Omental fat pad (tissue), 4 donors: ENCODE data around the gene RNF5. TPM values are rescaled to one million over a fixed set of nuclear protein-coding genes. Genes with fewer than 3 reads are reported as not detected.

ENCODE experiments used
- ATAC-seq: fragments of 150-250 bp; one replicate; pipeline ENCODE4 v1.9.1; 2016; ENCODE audit warnings: mild to moderate bottlenecking, moderate library complexity; ENCODE audit not compliant: low FRiP score
- DNase-seq: peaks from one replicate; pipeline ENCODE4 v3.0.0-alpha.2; 2019; ENCODE audit warnings: low spot score
- total RNA-seq, 4 donors: library from RNA; depleted of rRNA; stranded (reverse); fragments of >200 nt; gene quantifications; one replicate each; pipeline ENCODE4 v1.1.0, GENCODE V29; 2016
- TF ChIP-seq, protein P1 (sequence below), 3 donors: fragments of 450-650 bp; IDR thresholded peaks; one replicate each; pipeline ENCODE4 v1.5.1; 2016 to 2017; ENCODE audit warnings: antibody characterized with exemption in 3 of 3, mild to moderate bottlenecking in 3 of 3, moderate library complexity in 2 of 3

RNF5 gene
- total RNA-seq, 4 donors from 2014 or later: 35.1 to 59.1 (median 50.6) TPM

- DNase-seq: no peak
- ATAC-seq: no peak
- TF ChIP-seq, protein P1, sequence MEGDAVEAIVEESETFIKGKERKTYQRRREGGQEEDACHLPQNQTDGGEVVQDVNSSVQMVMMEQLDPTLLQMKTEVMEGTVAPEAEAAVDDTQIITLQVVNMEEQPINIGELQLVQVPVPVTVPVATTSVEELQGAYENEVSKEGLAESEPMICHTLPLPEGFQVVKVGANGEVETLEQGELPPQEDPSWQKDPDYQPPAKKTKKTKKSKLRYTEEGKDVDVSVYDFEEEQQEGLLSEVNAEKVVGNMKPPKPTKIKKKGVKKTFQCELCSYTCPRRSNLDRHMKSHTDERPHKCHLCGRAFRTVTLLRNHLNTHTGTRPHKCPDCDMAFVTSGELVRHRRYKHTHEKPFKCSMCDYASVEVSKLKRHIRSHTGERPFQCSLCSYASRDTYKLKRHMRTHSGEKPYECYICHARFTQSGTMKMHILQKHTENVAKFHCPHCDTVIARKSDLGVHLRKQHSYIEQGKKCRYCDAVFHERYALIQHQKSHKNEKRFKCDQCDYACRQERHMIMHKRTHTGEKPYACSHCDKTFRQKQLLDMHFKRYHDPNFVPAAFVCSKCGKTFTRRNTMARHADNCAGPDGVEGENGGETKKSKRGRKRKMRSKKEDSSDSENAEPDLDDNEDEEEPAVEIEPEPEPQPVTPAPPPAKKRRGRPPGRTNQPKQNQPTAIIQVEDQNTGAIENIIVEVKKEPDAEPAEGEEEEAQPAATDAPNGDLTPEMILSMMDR (IDR thresholded peaks at IDR 0.05): no peak
Observed at GRCh38 chr6:32164295-32164694, 13.9 kb upstream of the RNF5 start, which contains the start of gene EGFL8. TSS of gene EGFL8 (plus strand) at chr6:32164595. CDS start at chr6:32166166, 1,571 bp downstream.

- no peak for ATAC-seq
Observed at GRCh38 chr6:32166411-32167061, 11.7 kb upstream of the RNF5 start.

GRCh38 chr6:32167154-32167760 lies 10.9 kb upstream of the RNF5 start:
- ATAC-seq (no peak), DNase-seq (no peak)
- TF ChIP-seq, protein P1 (IDR thresholded peaks at IDR 0.05): no peak

More at GRCh38 chr6:32166411-32167061, 11.7 kb upstream of the RNF5 start:
- no peak for DNase-seq
- TF ChIP-seq, protein P1 (IDR thresholded peaks at IDR 0.05): no peak

DNA sequence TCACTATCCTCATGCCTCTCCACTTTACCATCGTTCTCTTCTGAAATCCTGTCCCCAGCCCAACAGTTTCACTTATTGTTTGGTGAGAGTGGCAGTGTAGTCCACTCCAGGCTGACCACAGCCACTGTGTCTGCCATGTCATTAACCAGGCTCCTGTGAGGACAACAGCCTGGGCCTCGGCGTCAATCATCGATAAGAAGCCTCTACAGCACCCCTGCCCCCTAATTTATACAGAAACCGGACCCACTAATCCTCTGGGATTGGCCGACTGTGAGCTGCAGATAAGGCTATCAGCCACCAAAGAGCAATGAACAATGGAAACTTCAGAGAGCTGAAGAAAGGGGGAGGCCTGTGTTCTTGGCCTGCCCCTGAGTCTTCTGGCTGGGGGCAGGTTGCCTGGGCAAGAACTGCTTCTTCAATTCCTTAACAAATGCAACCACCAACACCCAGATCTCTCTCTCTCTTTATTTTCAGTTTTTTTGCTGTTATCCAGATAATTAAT lies 10.4 kb upstream of the RNF5 start:
- TF ChIP-seq, protein P1 (IDR thresholded peaks at IDR 0.05): no peak
- no peak for ATAC-seq
- no peak for DNase-seq

DNA sequence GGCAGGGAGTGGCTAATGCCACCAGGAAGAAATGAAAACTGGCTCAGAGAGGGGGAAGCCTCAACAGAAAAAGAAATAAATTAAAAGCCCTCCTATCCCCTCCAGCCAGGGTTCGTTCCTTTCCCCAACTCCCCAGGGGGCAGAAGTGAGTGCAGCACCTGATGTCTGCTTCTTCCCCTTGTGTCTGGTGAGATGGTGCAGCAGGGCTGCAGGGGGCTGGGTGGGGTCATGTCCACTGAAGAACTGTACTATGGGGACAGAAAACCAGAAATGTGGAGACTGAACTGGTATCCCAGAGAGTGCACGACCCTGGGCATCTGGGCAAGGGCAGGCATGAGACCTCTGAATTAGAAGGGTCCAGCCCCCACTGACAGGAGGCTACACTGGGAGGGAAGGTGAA lies 9.9 kb upstream of the RNF5 start:
- no peak for DNase-seq
- ATAC-seq: no peak
- TF ChIP-seq, protein P1 (IDR thresholded peaks at IDR 0.05): no peak

DNA sequence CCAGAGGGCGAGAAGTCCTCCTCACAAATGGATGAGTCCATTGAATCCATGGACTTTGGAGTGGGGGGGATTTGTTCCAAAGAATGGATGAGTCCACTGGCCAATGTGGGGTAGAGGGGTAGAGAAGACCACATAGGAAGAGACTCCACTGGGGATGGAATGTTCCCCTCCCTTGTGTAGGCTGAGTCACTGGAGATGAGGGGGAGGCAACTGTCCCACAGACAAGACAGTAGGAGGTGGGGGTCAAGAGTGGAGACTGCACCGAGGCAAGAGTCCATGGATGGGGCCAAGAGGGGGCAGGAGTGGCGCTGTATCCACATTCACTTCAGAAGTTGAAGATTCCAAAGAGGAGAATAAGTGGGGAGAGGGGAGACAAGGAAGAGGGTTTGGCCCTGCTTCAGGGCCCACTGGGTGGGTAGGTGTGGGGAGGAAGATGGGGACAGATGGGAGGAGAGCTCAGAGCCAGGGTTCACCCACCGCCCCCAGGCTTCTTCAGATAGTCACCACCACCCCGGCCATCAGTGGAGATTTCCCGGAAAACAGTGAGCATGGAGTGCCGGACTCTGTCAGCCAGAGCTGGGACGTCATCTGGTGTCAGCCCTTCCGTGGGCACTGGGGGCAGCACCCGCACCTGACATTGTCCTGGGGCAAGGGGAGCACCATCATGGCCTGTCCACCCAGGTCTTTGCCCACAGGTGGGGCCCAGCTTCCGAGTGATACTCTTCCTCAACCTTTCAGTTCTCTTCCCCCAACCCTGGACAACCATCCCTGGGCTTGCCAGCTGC lies 9.2 kb upstream of the RNF5 start:
- DNase-seq: no peak
- ATAC-seq: no peak
- TF ChIP-seq, protein P1 (IDR thresholded peaks at IDR 0.05): no peak
